Activated CD4-positive, alpha-beta T cell treated with anti-CD3 and anti-CD28 coated beads, Interleukin-2, amount 50 U/mL, for 4 hours (primary cell): ENCODE measurements around the gene CES2.
A peak's percentile ranks its signal among the peaks of the same experiment; 100 is the strongest.

ENCODE experiments used
- DNase-seq, 2 experiments: peaks; one replicate each; pipeline ENCODE4 v3.0.0-alpha.2; 2020

CES2 gene

DNA sequence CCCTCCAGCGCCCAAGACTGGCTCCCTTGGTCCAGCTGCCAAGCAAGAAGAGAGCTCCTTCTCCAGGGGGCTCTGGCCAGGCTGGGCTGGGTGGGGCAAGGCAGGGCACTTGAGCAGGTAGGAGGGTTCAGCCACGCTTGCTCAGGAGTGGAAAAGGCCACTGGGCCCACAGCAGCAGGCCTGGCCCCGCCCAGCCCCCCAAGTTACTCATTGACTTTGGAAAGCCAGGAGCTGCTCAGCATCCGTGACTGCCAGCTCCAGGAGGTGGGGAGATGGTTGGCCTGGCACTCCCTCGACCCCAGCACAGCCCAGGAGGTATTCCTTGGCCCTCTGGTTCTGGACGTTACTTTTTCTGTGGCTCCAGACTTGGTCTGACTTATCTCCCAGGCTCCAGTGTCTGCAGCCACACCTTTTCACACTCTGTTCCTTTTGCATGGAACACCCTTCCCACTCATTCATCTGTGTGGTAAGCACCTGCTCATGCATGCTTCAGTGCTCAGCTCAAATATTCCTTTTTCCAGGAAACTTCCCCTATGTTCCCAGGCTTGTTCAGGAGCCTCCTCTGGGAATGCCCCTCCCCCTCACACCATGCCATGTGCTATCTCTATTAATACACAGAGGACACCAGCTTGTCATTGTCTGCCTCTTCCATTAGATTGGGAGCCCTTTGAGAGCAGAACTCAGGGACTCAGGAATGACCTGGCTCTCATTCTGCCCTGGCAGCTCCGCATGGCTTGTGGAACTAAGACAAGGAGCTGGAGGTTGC lies 16.3 kb upstream of the CES2 start, which contains the start of gene CDH16:
Gene CDH16, minus strand, starts transcription at position 83 of the 766 bp plus-strand sequence. CDS start 820 bp downstream, outside the sequence.
- DNase-seq: no peak

DNA sequence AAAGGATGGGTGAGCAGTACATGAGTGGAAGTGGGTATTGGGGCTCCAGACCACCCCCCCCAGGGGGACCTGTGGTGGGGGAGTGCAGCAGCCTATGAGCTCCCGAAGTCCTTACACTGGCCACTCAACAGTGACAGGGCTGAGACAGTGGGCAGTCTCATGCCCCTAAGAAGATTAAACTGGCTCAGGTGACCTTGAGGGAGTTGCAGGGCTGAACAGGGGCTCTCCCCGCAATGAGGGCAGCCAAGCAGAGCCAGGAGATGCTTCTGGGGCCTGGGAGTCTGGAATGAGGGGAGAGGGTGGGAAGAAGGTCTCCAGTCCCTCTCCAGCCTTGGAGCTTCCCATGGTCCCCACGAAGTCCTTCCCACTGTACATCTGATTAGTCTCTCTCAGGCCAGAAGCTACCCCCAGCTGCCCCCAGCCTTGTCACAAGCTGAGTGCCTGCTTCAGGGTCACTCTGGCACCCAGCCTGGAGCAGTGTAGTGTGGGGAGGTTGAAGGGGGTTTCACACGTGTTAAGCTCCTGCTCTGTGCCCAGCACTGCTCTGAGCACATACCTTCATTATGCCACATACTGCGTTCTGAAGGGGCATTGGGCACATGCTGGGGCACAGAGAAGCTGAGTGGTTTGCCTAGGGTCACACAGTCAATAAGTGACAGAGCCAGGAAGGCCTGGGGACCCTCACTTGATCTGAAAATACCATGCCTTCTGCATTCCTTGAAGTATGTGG lies 15.6 kb upstream of the CES2 start:
- DNase-seq: no peak

- DNase-seq: no peak
Observed at GRCh38 chr16:66920299-66920590, 15.1 kb upstream of the CES2 start.

DNA sequence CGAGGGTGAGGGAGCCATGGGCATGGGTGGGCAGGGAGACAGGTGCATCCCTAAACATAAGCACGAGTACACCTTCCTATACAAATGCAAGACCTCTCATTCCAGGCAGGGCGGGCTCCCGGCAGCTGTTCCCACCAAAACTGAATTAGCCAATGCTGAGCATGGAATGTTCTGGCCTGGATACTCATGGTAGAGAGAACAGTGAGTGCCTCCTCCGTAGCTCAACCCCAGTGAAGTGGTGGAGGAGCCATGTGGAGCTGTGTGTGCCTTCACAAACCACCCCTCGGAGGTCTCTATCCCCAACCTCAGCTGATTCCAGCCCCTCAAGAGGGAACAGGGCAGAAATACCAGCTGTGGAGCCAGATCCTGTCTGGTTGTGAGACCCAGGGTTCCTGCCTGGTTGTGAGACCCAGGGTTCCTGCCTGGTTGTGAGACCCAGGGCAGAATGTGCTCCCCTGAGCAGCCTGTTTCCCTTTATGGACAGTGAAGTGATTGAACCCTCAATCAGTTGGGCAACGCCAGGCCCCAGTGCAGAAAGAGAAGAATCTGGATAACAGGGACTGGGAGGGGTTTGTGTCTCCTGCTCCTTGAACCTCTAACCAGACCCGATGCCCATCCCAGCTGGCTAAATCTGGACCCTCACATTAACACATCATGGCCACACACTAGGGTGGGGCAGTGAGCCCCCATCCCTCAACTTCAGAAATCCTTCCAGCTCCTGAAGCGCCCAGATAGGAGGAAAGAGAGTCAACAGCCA lies 14.2 kb upstream of the CES2 start:
- DNase-seq: no peak

DNA sequence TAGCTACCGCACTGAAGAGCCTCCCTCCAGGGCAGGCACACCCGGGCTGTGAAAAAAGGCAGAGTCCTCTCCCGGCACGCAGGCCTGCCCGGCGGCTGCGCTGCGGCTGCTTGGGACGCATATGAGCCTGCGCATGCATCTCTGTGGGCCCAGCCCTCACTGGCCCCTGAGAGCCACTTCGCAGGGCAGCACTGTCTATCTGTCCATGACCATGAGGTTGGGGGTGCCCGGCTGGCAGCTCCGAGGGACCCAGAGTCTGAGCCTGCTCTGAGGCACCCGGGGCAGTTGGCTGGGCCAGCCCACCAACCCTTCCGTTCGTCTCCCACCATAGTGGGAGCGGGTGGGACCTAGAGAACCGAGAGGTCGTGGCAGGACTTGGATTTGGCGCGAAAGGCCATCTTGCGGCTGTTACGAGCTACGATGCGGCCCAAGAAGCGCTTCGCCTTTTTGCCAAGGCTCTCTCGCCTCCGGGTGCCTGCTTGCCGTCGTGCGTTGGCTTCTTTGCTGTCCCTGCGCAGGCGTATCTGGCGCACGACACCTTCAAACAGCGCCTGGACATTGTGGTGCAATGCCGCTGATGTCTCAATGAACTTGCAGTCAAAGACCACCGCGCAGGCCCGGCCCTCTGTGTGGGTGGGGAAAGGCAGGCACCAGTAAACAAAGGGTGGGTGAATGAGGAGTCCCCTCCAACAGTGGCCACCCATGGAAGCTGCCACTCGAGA lies 13.4 kb upstream of the CES2 start:
- no peak for DNase-seq

DNA sequence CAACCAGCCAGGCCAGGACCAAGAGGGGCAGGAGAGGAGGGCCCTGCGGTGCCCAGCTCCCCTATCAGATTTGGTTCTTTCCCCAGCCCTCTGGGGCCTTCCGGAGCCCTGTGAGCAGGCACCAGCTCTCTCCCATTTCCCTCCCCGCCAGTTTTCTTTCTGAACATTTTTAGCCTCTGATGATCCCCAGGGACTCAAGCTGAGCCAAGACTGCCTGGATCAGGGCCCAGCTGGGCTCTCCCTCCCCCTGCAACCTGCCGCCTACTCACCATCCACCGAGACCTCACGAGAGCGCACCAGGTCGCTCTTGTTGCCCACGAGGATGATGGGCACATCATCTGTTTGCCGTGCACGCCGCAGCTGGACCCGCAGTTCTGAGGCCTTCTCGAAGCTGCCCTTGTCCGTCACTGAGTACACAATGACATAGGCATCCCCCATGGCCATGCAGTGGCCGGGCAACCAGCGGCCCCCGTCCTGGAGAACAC lies 12.0 kb upstream of the CES2 start:
- no peak for DNase-seq

DNA sequence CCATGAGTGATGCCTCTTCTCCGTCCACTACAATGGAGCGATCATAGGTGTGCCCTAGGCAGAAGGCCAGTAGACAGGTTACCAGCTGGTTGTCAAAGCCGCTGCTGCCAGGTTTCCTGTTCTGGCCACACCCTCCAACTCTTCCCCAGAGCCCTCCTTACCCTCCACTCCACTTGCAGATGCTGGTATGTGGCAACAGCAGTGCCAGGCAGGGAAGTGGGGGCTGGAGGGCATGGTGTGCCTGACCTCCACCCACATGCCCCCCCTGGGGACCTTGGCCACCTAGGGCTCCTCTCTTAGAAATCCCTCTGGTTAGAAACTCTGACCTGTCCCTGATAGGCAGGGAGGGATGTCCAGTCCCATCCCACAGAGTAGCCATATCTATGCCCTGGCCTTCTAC lies 11.4 kb upstream of the CES2 start:
- no peak for DNase-seq

DNA sequence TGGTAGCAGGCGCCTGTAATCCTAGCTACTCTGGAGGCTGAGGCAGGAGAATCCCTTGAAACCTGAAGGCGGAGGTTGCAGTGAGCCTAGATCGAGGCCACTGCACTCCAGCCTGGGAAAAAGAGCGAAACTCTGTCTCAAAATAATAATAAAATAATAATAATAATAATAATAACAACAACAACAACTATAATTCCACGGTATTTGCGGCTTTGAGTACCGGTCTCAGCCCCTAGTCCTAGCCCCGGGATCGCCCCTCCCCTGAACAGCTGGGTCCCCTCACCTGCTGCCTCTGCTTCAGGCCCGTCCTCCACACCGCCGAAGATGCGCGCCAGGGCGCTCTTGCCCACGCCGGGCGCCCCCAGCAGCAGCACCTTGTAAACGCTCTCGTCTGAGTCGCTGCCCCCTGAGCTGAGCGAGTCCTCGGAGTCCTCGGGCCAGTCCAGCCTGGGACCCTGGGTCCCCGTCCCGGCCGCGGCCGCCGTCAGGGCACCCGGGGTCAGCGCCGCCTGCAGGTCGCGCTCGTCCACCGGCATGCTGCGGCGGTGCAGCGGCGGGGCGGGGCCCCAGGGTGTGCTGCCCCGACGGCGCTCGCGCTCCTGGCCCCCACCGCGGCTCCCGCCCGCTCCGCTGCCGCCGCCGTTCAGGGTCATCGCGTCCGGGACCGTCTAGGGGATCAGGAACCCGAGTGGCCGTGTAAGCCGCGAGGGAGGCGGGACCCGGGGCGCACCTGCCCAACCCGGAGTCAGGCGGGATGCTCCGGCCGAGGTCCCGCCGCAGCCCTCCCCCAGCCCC lies 10.6 kb upstream of the CES2 start:
- DNase-seq: no peak

DNA sequence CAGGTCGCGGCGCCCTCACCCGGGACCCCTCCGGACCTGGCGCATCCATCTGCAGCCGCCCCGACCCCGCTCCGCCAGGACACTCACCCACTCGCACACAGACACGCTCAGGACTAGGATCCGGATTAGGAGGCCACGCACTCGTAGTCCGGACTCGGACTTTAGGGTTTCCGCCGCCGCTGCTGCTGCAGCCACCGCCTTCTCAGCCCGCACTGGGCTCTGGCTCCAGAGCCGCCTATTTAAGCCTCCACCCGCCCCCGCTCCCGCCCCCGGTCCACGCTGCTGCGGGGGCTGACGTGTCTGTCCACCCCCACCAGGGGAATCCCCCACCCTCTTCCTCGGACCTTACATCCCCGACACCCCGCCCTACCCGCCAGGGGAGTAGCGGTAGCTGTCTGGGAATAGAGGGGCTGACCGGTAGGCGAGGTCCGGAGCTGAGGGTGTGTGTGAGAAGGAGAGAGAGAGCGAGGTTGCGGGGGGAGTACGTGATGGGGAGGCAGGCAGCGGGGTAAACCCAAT lies 9.9 kb upstream of the CES2 start, which contains the start of gene RRAD:
Gene RRAD, minus strand, starts transcription at position 214 of the 519 bp plus-strand sequence. CDS start 356 bp downstream, outside the sequence.
- no peak for DNase-seq

DNA sequence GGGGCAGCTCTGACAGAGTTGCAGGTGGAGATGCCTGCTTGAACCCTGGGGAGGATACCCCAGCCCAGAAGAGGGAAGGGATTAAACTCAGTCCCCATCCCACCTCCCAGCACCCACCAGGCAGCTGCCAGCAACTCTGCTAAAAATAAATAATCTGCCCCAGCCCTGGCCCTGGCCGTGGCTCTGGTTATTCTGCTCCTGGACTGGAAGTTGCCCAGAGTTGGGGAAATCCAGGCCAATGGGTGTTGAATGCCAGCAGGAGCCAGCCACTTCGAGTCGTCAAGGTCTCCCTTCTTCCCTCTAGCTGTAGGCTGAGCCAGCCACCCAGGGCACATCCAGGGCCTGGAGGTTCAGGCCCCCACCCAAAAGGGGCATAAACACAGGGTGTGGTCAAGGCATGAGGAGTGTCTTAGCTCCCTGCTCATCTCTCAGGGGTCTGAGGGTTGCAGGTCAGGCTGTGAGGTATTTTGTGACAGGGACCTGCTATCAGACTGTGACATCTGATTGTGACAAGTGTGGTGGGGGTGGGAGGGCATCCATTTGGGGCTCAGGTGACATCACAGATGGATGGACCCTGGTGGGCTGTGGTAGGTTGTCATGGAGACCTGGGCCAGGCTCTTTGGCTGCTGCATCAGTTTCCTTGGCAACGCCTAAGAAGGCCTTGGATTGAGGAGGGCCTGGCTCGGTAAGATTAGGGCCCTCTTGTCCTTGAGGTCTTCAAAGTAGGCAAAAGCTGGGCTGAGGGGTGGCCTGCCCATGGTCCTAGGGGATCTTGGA lies 9.0 kb upstream of the CES2 start:
- DNase-seq: no peak

DNA sequence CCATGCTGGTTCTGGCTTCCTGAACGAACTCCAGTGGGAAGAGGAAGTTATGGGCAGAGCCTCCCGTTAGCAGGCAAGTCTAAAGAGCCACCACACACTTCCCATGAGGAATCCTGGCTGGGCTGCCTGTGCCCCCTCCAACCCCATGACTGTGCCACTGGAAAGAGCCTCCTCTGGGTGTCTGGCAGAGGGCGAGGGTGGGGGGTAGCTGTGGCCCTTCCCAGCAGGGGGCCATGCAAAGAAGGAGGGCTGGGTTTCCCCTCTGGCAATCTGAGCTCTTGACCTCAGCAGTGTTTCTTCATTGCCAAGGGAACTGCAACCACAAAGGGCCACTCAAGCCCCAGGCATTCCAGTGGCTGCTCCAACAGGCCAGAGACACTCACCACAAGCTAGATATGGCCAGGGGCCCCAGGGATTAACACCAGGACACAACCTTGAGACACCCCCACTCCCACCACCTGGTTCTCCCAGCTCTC lies 8.3 kb upstream of the CES2 start:
- DNase-seq: no peak

DNA sequence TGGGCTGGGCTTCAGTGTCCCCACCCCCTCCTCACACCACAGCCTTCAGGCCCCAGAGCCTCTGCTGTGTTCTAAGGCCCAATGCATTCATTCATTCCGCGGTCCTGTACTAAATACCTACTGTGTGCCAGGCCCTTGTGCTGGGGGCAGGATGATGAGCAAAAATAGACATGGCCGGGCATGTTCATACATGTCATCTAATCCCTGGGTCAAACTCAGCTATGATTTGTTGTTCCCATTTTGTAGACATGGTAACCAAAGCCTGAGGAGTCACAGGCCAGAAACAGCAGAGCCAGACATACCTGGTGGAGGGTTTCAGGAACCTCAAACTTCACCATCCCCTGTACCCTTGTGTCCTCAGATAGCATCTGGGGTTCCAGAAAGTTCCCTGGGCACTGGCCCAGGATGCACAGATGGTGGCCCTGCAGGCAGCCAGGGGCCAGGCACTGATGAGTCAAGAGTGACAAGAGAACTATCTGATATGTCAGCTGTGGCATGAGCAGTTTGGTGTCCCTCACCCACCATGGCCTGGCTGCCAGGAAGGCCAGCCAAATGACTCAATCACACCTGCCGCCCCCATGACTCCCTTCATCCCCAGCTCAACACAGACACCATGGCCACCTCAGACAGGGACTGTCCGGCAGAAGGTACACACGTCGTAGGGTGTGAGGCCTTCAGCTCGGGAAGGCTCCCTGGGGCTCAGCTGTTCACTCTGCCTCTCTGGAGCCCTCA lies 7.2 kb upstream of the CES2 start:
- DNase-seq: no peak

DNA sequence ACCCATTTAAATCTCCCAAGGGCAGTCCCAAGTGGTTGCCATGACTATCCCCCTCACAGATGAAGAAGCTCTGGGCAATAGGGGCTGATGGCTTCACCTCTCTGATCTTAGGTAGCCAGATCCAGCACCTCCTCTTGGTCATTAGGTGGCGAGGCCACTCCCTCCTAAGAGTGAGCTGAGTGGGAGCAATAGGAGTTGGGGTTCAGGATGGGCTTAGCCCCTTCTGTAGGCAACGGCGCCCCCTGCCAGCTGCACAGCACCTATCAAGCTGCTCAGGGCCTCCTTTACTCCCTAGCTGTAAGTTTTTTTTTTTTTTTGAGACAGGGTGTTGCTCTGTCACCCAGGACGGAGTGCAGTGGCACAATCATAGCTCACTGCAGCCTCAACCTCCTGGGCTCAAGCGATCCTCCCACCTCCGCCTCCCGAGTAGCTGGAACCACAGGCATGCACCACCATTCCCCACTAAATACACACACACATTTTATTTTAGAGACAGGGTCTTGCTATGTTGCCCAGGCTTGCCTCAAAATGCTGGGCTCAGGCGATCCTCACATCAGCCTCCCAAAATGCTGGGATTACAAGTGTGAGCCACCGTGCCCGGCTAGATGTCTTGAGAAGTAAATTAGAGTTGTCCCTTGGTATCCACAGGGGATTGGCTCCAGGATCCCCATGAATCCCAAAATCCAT lies 6.5 kb upstream of the CES2 start:
- peak in 1 of 2 experiments; percentile 26 for DNase-seq

- no peak for DNase-seq
Observed at GRCh38 chr16:66930189-66930588, 5.1 kb upstream of the CES2 start.

GRCh38 chr16:66931665-66932064 lies 3.7 kb upstream of the CES2 start:
- DNase-seq: no peak

DNA sequence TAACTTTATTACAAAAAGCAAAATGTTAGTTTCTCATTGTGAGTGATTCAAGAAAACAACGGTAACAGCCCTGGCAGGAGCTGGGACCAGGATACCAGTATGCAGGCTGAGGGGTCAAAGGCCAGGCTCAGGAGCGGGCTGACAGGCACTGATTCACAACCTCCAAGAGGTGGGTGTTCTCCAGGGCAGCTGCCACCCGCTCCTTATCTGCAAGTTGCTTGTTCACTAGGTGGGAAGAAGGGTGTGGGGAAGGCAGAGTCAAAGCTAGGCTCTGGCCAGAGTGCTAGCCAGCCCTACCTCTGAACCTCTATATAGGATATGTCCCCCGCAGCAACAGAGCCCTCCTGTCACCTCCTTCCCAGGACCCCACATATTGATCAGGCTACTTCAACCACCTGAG lies 3.2 kb upstream of the CES2 start:
- DNase-seq: no peak

GRCh38 chr16:66933776-66934137 lies 1.6 kb upstream of the CES2 start:
- peak; percentile 66 for DNase-seq

- DNase-seq: peak; percentile 84 to 85
Observed at GRCh38 chr16:66934138-66934838, 1.0 kb upstream of the CES2 start, which contains the start of gene CIAO2B. Gene CIAO2B, minus strand, starts transcription at chr16:66934402. Its CDS starts 38 bp downstream, at chr16:66934364.
